SK-N-SH treated with all-trans-retinoic acid at 6 μM for 48 hours (cell line): ENCODE data around the gene TUT4.

Source experiments
- ATAC-seq: fragments of 200-7000 bp; cut with Tn5 transposase; 3 replicates; pipeline ENCODE4 v1.9.1; 2020; ENCODE audit warnings: mild to moderate bottlenecking, moderate library complexity
- ARNTL ChIP-seq: fragments of 450-650 bp; formaldehyde crosslinking; IDR thresholded peaks from 2 replicates; pipeline ENCODE4 v1.5.0; 2020; ENCODE audit warnings: low read depth, mild to moderate bottlenecking, moderate library complexity, borderline replicate concordance
- BACH2 ChIP-seq: fragments of 250-450 bp; sonication (Bioruptor Pico); IDR thresholded peaks from 2 replicates; pipeline ENCODE4 v1.9.0; 2021; ENCODE audit warnings: mild to moderate bottlenecking, borderline replicate concordance
- CREB5 ChIP-seq: fragments of 250-450 bp; sonication (Bioruptor Pico); IDR thresholded peaks from 2 replicates; pipeline ENCODE4 v1.5.1; 2020; ENCODE audit warnings: low read depth, mild to moderate bottlenecking, moderate library complexity
- CSDC2 ChIP-seq: fragments of 250-450 bp; sonication (Bioruptor Pico); IDR thresholded peaks from 2 replicates; pipeline ENCODE4 v1.5.0; 2020; ENCODE audit warnings: mild to moderate bottlenecking, moderate library complexity
- ESRRG ChIP-seq: fragments of 250-450 bp; sonication (Bioruptor Pico); IDR thresholded peaks from 2 replicates; pipeline ENCODE4 v1.6.1; 2021; ENCODE audit warnings: mild to moderate bottlenecking
- GLIS3 ChIP-seq: fragments of 250-450 bp; sonication (Bioruptor Pico); IDR thresholded peaks from 2 replicates; pipeline ENCODE4 v1.5.0; 2020; ENCODE audit warnings: mild to moderate bottlenecking, moderate library complexity
- ISL1 ChIP-seq: fragments of 250-450 bp; sonication (Bioruptor Pico); IDR thresholded peaks from 2 replicates; pipeline ENCODE4 v2.1.2; 2022; ENCODE audit warnings: mild to moderate bottlenecking, moderate library complexity
- OSR1 ChIP-seq: fragments of 250-450 bp; sonication (Bioruptor Pico); IDR thresholded peaks from 2 replicates; pipeline ENCODE4 v1.8.0; 2022; ENCODE audit warnings: moderate library complexity, mild to moderate bottlenecking, inconsistent platforms
- PATZ1 ChIP-seq: fragments of 250-450 bp; sonication (Bioruptor Pico); IDR thresholded peaks from 2 replicates; pipeline ENCODE4 v1.8.0; 2020; ENCODE audit warnings: mild to moderate bottlenecking, moderate library complexity, borderline replicate concordance
- PPARA ChIP-seq: fragments of 250-450 bp; sonication (Bioruptor Pico); IDR thresholded peaks from 2 replicates; pipeline ENCODE4 v1.5.0; 2020; ENCODE audit warnings: mild to moderate bottlenecking, borderline replicate concordance
- RARB ChIP-seq: fragments of 250-450 bp; sonication (Bioruptor Pico); IDR thresholded peaks from 2 replicates; pipeline ENCODE4 v1.8.0; 2021; ENCODE audit warnings: mild to moderate bottlenecking, moderate library complexity
- SNAI2 ChIP-seq: fragments of 250-450 bp; sonication (Bioruptor Pico); IDR thresholded peaks from 2 replicates; pipeline ENCODE4 v1.5.0; 2020; ENCODE audit warnings: mild to moderate bottlenecking, moderate library complexity
- TCF4 ChIP-seq: fragments of 250-450 bp; sonication (Bioruptor Pico); IDR thresholded peaks from 2 replicates; pipeline ENCODE4 v1.8.0; 2021; ENCODE audit warnings: mild to moderate bottlenecking, moderate library complexity, borderline replicate concordance
- TOX ChIP-seq: fragments of 250-450 bp; sonication (Bioruptor Pico); IDR thresholded peaks from 2 replicates; pipeline ENCODE4 v1.8.0; 2021; ENCODE audit warnings: mild to moderate bottlenecking, moderate library complexity, borderline replicate concordance
- TSHZ2 ChIP-seq: fragments of 250-450 bp; sonication (Bioruptor Pico); IDR thresholded peaks from 2 replicates; pipeline ENCODE4 v1.5.0; 2020; ENCODE audit warnings: mild to moderate bottlenecking, moderate library complexity
- ZC3H10 ChIP-seq: fragments of 250-450 bp; sonication (Bioruptor Pico); IDR thresholded peaks from 2 replicates; pipeline ENCODE4 v1.5.1; 2021; ENCODE audit warnings: mild to moderate bottlenecking, moderate library complexity
- ZFP3 ChIP-seq: fragments of 250-450 bp; sonication (Bioruptor Pico); IDR thresholded peaks from 2 replicates; pipeline ENCODE4 v1.5.0; 2020; ENCODE audit warnings: mild to moderate bottlenecking, moderate library complexity
- ZNF565 ChIP-seq: fragments of 450-650 bp; formaldehyde crosslinking; conservative IDR thresholded peaks from 2 replicates; pipeline ENCODE4 v1.5.0; 2020; ENCODE audit warnings: low read depth, mild to moderate bottlenecking, moderate library complexity
- ZNF70 ChIP-seq: fragments of 450-650 bp; formaldehyde crosslinking; IDR thresholded peaks from 2 replicates; pipeline ENCODE4 v1.5.0; 2020; ENCODE audit warnings: mild to moderate bottlenecking, moderate library complexity
- ZNF8 ChIP-seq: fragments of 450-650 bp; formaldehyde crosslinking; IDR thresholded peaks from 2 replicates; pipeline ENCODE4 v1.5.0; 2020; ENCODE audit warnings: mild to moderate bottlenecking, moderate library complexity
- TF ChIP-seq, protein P1 (sequence below): fragments of 250-450 bp; sonication (Bioruptor Pico); IDR thresholded peaks from 2 replicates; pipeline ENCODE4 v1.8.0; 2021; ENCODE audit warnings: low read depth, mild to moderate bottlenecking, moderate library complexity, borderline replicate concordance
- TF ChIP-seq, protein P2 (sequence below): fragments of 250-450 bp; sonication (Bioruptor Pico); IDR thresholded peaks from 2 replicates; pipeline ENCODE4 v1.5.1; 2021; ENCODE audit warnings: mild to moderate bottlenecking, moderate library complexity

The TUT4 gene

GRCh38 chr1:52574594-52574993, 21.7 kb upstream of the TUT4 start:
- ATAC-seq = peak; percentile 96
- TF ChIP-seq ZFP3 (CRISPR knock-in tag) = peak; percentile 48; the same call in 1 of the 2 replicates
- TF ChIP-seq SNAI2 (CRISPR knock-in tag) = no peak
- TF ChIP-seq BACH2 = no peak
- TF ChIP-seq RARB (CRISPR knock-in tag) = no peak
- peak; percentile 79; the same call in 1 of the 2 replicates for TF ChIP-seq CSDC2 (CRISPR knock-in tag)
- no peak for TF ChIP-seq GLIS3 (CRISPR knock-in tag)
- TF ChIP-seq ZNF8 (CRISPR knock-in tag) = no peak
- TF ChIP-seq ISL1 (CRISPR knock-in tag) = peak; percentile 58
- TF ChIP-seq PPARA (CRISPR knock-in tag) = no peak
- peak; percentile 49; the same call in 1 of the 2 replicates for TF ChIP-seq PATZ1 (CRISPR knock-in tag)
- no peak for TF ChIP-seq ZNF565 (CRISPR knock-in tag)
- no peak for TF ChIP-seq ESRRG (CRISPR knock-in tag)
- peak; percentile 39; the same call in 1 of the 2 replicates for TF ChIP-seq ZC3H10 (CRISPR knock-in tag)
- TF ChIP-seq OSR1 (CRISPR knock-in tag) = no peak
- TF ChIP-seq, protein P1, sequence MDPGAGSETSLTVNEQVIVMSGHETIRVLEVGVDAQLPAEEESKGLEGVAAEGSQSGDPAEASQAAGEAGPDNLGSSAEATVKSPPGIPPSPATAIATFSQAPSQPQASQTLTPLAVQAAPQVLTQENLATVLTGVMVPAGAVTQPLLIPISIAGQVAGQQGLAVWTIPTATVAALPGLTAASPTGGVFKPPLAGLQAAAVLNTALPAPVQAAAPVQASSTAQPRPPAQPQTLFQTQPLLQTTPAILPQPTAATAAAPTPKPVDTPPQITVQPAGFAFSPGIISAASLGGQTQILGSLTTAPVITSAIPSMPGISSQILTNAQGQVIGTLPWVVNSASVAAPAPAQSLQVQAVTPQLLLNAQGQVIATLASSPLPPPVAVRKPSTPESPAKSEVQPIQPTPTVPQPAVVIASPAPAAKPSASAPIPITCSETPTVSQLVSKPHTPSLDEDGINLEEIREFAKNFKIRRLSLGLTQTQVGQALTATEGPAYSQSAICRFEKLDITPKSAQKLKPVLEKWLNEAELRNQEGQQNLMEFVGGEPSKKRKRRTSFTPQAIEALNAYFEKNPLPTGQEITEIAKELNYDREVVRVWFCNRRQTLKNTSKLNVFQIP (CRISPR knock-in tag) = no peak
- TF ChIP-seq CREB5 = no peak
- TF ChIP-seq TOX (CRISPR knock-in tag) = peak; percentile 70

GRCh38 chr1:52572387-52572786, 19.5 kb upstream of the TUT4 start:
- TF ChIP-seq PPARA (CRISPR knock-in tag) (no peak), PATZ1 (CRISPR knock-in tag) (no peak), CSDC2 (CRISPR knock-in tag) (no peak)
- TF ChIP-seq, protein P2, sequence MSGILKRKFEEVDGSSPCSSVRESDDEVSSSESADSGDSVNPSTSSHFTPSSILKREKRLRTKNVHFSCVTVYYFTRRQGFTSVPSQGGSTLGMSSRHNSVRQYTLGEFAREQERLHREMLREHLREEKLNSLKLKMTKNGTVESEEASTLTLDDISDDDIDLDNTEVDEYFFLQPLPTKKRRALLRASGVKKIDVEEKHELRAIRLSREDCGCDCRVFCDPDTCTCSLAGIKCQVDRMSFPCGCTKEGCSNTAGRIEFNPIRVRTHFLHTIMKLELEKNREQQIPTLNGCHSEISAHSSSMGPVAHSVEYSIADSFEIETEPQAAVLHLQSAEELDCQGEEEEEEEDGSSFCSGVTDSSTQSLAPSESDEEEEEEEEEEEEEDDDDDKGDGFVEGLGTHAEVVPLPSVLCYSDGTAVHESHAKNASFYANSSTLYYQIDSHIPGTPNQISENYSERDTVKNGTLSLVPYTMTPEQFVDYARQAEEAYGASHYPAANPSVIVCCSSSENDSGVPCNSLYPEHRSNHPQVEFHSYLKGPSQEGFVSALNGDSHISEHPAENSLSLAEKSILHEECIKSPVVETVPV (CRISPR knock-in tag) = no peak
- no peak for ATAC-seq

- no peak for ATAC-seq
Measured at GRCh38 chr1:52571783-52572182, 18.9 kb upstream of the TUT4 start.

More at GRCh38 chr1:52571783-52572182, 18.9 kb upstream of the TUT4 start:
- TF ChIP-seq ARNTL (no peak), ZNF8 (CRISPR knock-in tag) (no peak), ISL1 (CRISPR knock-in tag) (no peak), TOX (CRISPR knock-in tag) (no peak), CSDC2 (CRISPR knock-in tag) (no peak), ZFP3 (CRISPR knock-in tag) (no peak), ESRRG (CRISPR knock-in tag) (no peak), TSHZ2 (no peak), CREB5 (no peak), OSR1 (CRISPR knock-in tag) (no peak), TCF4 (CRISPR knock-in tag) (no peak), ZC3H10 (CRISPR knock-in tag) (no peak), ZNF70 (CRISPR knock-in tag) (no peak), BACH2 (no peak)
- TF ChIP-seq, protein P2 (CRISPR knock-in tag) = no peak
- TF ChIP-seq, all 23 proteins: peak for 0
